Hypothalamus (tissue), 51 donors: ENCODE results near the gene FNTB.
"Not testable (repeated sequence)": the region's sequence is repeated elsewhere in the genome, so short reads cannot be mapped to it uniquely, and the experiment has no call there.

Experiments used
- DNase-seq, 51 donors: peaks; one replicate each; lab custom pipeline; 2025; lab: John Stamatoyannopoulos, UW

FNTB gene

GRCh38 chr14:65079201-65079600 is 92.5 kb downstream of the FNTB start:
- DNase-seq = no peak

DNA sequence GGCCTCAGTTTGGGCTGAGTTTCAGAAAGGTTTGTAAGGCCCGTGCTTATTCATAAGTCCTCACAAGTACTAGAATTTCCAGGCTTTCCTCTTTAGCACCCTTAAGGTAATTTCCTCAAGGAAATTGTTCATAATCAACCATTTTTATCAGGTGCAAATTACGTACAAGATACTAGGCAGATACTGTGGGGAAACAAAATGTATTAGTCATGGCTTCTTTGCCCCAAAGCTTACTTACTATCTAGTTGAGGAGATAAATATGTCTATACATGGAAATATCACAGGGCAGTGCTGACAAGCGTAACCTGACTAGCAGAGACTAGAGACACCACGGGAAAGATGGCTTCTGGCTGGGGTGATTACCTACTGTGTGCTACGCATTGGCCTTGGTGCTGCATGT is 93.1 kb downstream of the FNTB start:
- no peak for DNase-seq

DNA sequence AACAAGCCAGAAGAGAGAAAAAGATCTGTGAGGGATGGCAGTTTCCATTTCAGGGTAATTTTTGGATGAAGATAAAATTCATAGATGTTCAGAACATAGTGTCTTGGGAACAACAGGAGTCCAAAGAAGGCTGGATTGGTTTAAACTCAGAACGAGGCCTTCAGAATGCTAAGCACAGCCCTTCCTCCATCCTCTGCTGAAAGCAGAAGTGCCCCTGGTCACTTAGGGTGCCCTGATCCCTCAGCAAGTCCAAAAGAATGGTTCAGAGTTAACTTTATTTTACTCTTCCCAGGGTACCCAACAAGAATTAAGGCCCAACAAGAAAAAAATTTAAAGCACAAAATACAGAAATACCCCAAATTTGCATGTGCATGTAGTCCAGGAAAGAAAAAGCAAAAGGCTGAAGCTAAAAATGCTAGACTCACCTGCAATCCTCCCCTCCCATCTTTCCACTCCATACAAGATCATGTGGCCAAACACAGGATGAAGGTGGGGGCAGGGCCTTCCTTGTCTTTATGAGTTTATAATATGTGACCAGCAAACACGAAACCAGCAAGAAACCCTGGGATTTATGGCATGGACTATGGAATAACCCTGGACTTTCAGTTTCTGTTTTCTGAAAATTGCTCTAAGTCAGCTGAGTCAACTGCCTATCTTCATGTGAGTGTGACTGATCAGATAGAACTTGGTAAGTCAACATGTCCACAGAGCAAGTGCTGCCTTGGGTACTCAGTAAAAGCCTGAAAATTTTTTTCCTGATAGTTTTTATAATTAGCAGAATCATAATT is 94.5 kb downstream of the FNTB start:
- DNase-seq = no peak

DNA sequence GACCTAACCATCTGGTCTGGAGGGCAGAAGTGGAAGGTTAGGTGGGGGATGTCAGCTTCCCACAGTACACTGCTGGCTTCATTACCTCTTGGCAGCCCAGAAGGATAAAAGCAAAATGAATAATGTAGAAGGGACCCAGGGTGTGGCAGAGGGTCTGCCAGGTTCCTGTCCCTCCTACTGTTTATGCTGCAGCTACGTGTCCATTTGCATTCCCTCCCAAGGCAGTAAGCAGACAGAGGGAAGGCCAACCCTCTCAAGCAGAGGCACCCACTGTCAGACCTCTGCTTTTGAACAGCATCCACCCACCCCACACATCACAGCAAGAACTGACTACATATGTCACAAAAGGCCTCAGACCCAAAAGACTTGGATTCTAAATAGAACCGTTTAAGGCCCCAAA is 96.2 kb downstream of the FNTB start:
- DNase-seq = no peak

DNA sequence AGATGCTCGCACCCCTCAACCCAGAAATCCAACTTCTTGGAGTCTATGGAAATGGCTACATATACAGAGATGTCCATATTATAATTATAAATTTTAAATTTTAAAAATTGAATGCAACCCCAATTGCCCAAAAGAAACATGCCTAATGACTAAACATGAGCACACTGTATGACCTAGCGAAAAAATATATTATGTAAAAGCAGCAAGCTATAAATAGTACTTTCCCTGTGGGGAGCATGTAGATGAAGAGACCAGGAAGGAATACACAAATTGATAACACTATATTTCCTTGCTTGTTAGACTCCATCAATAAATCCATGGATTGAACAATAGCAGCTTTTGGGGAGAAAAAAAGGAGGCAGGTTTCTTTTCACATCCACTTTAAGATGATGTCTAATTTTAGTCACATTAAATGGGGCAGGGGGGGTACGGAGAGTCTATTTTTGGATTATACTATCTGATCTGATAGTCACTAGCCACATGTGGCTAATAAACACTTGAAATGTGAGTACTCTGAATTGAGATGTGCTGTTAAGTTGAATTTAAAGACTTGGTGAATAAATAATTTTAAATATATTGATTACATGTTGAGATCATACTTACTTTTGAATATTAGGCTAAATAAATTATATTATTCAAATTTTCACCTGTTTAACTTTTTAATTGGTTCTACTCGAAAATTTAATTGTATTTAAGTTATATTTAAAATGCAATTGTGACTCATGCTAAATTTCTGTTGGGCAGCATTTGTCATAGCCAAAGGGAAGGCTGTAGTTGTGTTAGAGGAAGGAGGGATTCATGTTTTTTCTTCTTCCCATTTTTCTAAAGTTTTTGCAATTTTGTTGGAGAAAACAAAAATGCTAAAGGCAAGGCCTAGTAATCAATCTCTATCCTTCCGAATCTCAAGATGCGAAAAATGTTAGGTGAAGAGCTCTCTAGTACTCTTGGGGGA is 98.1 kb downstream of the FNTB start:
- DNase-seq = no peak

GRCh38 chr14:65086686-65087085 is 100.0 kb downstream of the FNTB start:
- not testable (repeated sequence) for DNase-seq

GRCh38 chr14:65087835-65088234 is 101.1 kb downstream of the FNTB start:
- not testable (repeated sequence) for DNase-seq

GRCh38 chr14:65092349-65092748 is 105.7 kb downstream of the FNTB start:
- no peak for DNase-seq

DNA sequence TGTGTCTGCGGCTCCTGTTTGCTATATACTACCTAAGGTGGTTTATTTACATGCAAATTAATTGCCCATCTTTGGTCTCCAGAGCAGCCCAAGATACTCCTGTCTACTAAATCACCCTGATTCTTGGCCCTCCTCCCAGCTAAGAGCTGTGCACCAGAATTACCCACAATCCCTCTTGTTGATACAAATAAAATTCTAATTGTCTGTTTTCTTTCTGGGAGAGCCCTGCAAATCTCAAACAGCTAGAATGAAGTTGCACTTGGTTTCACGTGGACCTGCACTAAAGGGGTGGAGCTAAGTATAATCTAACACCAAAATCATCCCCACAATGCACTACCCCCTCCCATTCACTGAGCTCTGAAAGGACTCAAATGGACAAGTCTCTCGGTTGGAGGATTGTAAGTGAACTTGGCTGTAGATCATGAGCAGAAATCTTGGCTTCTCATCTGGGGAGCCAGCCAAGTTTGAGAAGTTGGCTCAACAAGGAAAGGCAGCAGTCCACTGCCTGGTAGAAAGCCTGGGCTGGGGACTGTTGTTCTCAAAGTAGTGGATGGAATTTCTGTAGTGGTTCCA is 109.0 kb downstream of the FNTB start:
- peak in 36 of 51 donors; percentile 5 to 79 (median 43) for DNase-seq

DNA sequence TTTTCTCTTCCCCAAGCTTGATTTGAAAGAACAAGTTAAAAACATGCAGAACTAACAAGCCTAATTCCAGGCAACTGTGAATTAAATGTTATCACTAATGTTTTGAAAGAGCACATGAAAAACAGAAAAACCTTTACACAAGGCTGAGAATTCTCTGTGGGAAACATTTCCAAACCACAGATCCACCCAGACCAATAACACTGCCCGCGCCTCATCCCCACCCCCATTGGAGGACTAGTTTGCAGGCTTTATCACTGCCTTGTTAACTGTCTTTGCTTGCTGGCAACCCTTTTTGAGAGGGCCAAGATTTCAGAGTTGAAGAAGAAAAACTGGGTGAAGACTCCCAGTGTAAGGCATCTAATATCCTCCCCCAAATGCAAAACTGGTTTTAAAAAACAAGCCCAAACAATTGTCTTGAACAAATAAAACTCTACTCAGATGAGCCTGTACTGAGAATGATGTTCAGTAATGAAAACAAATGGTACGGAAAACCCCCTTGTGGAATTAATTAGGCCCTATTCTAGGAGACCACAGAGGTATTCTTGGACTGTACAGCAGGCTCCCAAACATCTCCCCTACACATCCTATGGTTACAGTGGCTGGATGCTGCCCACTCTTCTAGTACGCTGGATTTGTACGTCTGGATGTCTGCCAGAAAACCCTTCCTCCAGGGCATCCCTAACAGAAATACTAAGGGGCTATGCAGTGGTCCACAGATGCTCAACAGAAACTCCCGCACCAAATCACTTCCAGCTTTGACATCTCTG is 109.8 kb downstream of the FNTB start:
- DNase-seq = no peak

GRCh38 chr14:65098586-65098985 is 111.9 kb downstream of the FNTB start:
- DNase-seq = no peak

DNA sequence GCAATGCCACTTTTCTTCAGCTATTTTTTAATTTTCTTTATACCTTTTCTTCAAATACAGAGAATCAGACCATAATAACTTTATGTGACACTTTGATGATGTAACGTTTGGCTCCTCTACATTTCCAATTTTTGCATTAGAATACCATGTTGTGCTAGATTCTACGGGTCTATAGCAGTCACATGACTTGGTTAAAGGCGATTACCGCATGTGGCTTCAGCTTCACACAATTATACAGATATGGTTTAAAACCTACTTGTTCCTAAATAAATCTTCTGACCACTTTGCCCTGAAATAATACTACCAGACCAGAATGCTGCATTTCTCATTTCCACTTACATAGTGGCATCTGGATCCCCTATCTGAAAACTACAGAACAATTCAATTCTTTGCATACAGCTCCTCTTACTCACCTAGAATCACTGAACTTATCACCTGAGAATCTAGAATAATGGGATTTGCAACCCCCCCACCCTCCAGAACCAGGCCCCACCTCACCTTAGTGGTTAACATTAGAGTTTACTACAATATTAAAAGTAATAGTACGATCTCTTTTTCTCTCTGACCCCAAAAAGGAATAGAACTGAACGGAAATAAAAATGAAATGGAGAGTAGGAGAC is 114.3 kb downstream of the FNTB start:
- no peak for DNase-seq

- peak in 5 of 51 donors; percentile 14 to 31 (median 16) for DNase-seq
Measured at GRCh38 chr14:65101631-65102440, 115.1 kb downstream of the FNTB start.

- peak; percentile 70 to 100 (median 98) for DNase-seq
Measured at GRCh38 chr14:65102441-65103149, 115.9 kb downstream of the FNTB start, which contains the start of gene MAX. TSS of gene MAX (minus strand) at chr14:65102517. CDS start at chr14:65102339, 178 bp downstream.

DNA sequence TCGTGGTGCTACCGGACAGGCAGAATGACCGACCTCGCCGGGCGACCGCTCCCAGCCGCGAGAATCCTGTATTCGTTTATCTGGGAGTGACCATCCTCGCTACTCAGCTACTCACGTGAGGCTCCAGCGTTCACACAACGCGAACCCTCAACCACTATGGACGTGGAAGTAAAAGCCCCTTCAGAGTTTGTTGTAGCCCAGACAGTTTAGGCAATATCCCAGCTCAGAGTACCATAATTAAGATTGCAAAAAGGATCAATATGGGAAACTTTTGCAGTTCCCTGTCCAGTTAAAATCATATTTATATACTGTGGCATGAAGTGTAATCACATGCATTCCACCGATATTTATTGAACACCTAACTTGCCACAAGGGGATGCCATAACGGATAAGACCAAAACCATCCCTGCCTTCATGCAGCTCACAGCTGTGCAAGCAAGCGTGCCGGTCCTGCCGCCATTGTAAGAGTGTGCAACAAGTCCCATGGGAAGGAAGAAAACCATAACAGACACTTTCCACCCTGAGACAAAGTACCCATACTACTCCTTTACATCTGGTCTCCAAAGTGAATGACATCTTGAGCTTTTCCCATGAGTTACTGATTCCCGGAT is 116.6 kb downstream of the FNTB start:
- DNase-seq = peak in 4 of 51 donors; percentile 5 to 46 (median 40)

DNA sequence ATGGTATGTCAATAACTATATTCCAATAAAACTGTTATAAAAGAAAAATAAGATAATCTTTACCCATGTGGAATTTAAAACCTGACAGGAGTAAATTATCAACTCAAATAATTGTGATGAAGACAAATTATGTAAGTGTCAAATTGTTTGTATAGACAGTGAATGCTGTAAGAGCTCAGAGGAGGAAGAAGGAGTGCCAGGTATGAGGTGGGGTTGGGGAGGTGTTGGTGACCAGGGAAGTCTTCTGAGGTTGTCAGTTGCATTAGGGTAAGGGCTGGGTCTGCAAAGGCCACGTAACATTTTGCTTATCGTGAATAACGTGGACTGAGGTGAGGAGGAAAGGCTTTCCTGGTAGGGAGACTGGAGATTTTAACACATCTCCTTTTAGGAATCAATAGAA is 118.1 kb downstream of the FNTB start:
- DNase-seq = no peak

- DNase-seq = no peak
Measured at GRCh38 chr14:65106316-65106715, 119.6 kb downstream of the FNTB start.

DNA sequence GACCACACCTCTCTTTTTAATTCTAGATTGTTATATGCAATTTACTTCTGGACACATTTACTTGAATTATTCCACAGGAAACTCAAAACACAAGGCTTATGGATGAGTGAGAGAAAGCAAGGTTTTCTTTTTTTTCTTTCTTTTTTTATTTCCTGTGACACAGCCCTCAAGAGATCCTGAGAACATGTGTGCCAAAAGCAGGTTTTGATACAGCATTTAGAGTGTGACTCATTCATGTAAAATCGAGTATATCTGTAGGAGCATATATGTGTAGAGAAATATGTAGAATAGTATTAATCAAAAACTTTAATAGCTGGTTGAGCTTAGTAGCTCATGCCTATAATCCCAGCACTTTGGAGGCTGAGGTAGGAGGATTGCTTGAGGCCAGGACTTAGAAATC is 120.0 kb downstream of the FNTB start:
- no peak for DNase-seq
